Measurements from ENCODE around the gene GTPBP6.

- TF ChIP-seq POLR2A (IDR thresholded peaks at IDR 0.05; ENCODE audit: low read depth, low read length), result no peak
- TF ChIP-seq POLR2AphosphoS5 (IDR thresholded peaks at IDR 0.05; ENCODE audit: low read depth, low read length), result no peak
- no peak for TF ChIP-seq TAF1 (IDR thresholded peaks at IDR 0.05; ENCODE audit: borderline replicate concordance, low read depth, low read length)
These were observed 33.1 kb upstream of the GTPBP6 start for GRCh38 chrX:351736-352135.
